ENCODE measurements around the gene DUSP28.

The DUSP28 gene

DNA sequence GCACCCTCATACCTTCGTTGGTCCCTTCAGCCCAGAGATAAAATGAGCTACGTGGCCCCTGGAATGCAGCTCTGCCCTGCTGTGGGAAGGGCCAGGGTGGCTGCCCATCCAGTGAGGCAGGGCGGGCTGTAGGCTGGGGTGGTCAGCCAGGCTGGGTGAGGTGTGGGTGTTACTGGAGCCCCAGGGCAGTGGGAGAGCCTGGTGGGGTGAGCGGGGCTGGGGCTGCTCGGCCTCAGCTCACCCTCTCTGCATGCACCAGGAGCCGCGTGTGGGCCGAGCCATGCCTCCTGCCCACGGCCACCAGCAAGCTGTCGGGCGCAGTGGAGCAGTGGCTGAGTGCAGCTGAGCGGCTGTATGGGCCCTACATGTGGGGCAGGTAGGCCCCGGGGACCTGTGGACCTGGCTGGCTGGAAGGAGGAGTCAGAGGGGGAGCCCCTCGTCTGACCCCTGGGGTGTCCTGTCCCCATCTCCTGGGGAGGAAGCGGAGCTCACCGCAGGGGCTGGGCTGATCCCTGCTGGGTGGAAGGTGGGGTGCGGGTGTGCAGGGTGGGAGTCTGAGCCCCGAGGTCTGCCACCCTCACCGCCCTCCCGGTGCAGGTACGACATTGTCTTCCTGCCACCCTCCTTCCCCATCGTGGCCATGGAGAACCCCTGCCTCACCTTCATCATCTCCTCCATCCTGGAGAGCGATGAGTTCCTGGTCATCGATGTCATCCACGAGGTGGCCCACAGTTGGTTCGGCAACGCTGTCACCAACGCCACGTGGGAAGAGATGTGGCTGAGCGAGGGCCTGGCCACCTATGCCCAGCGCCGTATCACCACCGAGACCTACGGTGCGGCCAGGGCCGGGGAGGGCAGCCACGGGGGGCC, 13.6 kb downstream of the DUSP28 start:
- no peak for DNase-seq

DNA sequence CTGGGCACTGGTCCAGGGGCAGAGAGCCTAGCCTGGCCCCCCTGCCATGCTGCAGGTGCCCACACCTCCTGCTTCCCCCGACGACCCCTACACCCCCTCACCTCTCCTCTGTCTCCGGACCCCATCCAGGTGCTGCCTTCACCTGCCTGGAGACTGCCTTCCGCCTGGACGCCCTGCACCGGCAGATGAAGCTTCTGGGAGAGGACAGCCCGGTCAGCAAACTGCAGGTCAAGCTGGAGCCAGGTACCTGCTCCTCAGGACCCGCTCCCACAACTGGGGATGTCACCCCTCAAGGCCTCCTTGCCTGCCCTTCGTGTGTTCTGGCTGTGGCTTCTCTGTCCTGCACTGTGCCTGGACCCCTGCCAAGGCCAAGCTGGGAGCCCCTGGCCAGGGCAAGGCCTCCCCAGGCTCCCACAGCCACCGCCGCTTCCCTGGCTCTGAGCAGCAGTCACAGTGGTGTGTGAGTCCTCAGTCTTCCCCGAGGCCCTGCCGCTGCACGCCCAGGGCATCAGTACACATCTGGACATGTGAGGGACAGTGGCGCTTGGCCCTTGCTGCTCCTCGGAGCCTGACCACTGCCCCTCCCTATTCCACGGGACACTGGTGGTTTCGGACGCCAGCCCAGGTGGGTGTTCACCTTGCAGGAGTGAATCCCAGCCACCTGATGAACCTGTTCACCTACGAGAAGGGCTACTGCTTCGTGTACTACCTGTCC, 14.4 kb downstream of the DUSP28 start:
- DNase-seq, result no peak

DNA sequence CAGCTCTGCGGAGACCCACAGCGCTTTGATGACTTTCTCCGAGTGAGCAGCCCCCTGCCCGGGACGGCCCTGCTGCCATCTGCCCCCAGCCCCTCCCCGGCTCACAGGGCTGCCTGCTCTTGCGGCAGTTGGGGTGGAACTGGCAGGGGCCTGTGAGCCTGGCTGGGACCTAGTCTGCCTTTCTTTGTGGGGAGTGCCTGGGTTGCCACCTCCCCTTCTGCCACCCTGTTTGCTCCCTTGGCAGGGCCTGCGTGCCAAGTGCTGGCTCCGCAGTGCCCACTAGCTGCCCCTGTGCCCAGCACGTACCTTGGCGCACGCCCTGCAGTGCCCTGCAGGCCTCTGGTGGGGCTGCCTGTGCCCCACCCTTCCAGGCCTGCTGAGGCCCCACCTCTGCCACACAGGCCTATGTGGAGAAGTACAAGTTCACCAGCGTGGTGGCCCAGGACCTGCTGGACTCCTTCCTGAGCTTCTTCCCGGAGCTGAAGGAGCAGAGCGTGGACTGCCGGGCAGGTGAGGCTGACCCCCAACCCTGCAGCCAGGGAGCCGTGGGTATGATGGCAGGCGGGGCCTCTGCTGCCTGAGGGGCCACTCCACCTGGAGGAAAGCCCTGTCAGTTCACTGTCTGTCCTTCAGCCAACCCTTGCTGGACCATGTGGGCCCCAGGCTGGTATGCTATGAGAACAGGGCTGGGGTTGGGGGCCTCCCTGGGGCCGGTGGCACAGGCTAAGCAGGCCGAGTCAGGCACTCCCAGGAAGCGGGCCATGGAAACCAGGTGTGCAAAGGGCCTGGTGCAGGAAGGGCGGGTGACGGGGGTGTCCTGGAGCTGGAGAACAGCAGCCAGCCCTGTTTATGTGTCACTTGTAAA, 15.2 kb downstream of the DUSP28 start:
- no peak for DNase-seq

DNA sequence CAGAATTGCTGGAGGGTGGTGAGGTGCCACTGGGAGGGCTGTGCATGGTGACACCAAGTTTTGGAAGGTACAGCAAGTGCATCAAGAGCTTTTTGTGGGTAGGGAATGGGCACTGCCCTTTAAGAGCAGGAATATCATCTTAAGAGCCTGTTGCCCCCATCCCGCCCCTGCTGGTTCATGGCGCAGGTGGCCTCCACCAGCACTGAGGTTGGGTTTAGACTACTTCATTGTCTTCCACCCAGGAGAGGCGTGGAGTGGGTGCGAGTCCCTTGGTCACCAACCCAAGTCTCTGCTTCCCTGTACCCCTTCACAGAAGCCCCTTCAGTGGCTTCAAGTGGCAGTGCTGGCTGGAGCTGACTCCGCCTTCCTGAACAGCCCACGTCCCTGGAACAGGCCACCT, 15.9 kb downstream of the DUSP28 start:
- no peak for DNase-seq

DNA sequence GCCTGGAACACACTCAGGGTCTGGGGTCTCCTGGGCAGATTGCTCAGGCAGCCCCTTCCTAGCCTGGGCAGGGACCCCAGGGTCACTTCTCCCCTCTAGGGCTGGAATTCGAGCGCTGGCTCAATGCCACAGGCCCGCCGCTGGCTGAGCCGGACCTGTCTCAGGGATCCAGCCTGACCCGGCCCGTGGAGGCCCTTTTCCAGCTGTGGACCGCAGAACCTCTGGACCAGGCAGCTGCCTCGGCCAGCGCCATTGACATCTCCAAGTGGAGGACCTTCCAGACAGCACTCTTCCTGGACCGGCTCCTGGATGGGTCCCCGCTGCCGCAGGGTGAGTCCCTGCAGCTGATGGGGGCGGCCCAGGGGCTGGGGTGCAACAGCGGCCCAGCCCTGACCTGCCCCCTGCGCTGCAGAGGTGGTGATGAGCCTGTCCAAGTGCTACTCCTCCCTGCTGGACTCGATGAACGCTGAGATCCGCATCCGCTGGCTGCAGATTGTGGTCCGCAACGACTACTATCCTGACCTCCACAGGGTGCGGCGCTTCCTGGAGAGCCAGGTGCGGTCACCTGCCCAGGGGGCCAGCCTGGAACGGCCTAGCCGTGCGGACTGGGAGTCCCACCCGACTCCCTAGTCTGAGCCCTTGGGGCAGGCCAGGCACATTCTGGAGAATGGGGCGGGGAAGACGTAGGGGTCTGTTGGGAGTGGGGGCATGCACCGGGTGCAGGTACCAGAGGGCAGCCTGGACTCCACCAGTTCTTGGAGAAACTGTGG, 16.5 kb downstream of the DUSP28 start:
- no peak for DNase-seq

DNA sequence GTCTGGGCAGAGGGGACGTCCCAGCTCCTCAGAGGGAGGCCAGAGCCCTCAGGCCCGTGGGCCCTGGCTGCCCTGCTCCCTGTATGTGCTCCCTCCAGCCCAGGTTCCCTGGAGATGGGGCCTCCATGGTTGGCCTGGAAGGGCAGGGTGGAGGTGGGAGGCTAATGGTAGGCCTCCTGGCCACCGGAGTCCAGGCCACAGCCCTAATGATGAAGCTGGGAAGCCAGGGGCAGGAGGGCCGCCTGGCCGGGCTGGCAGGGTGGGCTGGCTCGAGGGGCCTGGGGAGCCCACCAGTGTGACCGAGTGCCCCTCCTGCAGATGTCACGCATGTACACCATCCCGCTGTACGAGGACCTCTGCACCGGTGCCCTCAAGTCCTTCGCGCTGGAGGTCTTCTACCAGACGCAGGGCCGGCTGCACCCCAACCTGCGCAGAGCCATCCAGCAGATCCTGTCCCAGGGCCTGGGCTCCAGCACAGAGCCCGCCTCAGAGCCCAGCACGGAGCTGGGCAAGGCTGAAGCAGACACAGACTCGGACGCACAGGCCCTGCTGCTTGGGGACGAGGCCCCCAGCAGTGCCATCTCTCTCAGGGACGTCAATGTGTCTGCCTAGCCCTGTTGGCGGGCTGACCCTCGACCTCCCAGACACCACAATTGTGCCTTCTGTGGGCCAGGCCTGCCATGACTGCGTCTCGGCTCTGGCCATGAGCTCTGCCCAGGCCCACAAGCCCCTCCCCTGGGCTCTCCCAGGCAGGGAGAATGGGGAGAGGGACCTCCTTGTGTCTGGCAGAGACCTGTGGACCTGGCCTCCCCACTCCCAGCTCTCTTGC, 17.3 kb downstream of the DUSP28 start:
- DNase-seq, result no peak

DNA sequence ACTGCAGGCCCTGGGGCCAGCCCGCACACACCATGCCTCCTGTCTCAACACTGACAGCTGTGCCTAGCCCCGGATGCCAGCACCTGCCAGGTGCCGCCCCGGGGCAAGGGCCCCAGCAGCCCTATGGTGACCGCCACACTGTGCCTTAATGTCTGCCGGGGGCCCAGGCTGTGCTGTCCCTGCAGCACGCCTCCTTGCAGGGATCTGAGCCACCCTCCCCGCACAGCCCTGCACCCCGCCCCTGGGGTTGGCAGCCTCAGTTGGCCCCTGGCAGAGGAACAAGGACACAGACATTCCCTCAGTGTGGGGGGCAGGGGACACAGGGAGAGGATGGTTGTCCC, 17.9 kb downstream of the DUSP28 start:
- DNase-seq, result no peak

DNA sequence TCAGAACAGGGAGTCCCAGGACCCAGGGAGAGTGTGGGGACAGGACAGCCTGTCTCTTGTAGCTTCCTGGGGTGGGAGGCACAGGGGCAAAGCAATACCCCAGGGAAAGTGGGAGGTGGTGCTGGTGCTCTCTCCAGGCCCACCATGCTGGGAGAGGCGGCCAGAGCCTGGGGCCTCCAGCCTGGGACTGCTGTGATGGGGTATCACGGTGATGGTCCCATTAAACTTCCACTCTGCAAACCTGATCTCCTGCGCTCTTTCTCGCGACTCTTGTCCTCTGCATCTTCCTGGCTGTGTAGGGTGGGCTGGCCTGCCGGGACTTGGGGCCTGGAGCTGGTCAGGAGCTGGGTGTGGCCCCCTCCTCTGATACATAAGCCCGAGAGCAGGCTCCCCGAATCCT, 18.3 kb downstream of the DUSP28 start:
- no peak for DNase-seq

DNA sequence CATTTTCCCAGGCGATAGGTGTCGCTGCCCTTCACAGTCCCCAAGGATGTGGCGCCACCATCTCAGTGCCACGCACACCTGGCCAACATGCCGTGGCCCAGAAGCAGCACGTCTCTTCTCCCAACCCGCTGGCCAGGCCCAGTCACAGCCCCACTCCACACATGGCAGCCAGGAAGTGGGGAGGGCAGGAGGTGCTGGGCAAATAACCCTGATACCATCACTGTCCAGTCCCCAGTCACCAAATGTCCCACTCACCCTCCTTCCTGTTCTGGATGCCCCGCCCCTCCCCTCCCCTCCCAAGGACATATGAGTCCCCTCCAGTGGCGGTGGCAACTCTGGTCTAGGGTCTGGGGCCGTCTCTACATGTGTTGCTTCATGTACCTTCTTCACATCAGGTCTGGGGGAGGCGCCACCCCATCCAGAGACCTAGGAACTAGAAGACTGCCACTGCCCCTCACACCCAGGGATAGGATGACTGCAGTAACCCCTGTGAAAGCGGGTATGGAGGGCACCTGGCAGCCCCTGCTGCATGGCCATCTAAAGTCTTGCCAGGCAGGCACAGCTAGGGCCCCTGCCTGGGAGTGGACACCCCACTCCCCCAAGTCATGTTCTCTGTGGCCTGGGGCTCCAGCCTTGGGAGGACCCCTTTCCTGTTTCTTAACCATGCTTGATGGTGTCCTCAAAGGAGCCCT, 19.1 kb downstream of the DUSP28 start:
- DNase-seq, result no peak

DNA sequence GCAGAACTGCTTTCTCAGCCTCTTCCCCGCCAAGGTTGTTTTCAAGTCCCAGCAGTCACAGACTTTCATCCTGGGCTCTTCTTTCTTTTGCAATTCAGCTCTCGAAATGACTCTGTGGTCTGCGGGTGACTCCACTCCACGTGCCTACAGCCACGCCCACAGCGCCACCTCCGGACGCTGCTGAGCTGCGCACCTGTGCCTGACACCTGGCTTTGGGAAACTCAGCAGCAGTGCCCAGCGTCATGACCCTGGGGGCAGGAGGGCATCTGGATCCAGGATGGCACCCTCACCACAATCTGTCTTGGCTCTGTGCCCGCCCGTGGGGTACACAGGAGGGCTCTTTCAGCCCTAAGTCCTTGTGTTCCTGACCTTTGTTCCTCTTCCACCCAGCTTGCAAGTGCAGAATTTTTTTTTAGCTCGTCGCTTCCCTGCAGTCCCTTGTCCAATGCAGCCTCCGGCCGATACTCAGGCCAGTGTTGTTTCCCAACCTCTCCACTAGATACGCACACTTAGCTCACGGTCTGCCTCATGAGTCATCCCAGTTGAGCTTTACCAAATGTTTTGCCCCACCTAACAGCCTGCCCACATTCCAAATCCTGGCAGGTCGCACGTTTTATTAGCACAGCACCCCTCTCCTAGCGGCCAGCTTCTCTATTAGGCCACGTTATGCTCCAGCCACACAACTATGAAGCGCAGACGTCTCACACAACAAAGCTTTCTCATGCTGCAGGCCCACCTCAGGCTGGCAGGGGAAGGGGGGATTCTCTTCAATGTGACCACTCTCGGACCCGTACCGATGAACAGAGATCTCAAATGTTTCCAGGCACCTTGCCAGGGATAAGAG, 19.8 kb downstream of the DUSP28 start:
- peak; percentile 79 to 83 for DNase-seq

DNA sequence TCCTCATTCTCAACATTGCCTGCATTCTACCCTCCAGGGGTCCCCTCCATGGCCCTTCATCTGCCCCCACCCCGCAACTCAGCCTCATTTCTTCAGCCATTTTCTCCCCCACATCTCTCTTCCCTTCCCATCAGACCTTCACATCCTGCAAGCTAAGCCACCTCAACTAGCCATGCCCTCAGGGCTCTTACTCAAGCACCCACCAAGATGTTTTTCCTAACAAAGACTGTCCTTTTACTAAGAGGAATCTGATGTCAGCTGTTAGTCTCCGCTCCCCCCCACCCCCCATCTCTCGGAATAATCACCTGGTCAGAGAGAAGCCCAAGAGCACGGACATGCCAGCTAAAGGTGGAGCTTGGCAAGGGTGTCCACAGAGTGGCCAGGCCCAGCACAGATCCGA, 21.7 kb downstream of the DUSP28 start:
- no peak for DNase-seq

DNA sequence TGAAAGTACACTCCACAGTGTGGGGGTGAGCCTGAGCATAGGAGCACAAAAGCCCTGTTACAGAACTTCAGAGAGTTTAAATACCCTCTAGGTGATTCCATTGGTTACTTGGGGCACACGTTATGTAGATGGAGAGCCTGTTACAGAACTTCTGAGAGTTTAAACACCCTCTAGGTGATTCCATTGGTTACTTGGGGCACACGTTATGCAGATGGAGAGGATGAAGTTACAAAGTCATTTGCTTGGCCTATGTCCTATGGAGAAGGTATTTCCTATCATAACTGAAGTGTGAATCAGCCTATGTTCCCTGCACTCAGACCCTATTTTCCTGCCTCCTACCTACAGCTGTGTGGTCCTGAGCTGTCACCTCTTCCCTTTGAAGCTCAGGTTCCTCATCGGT, 22.6 kb downstream of the DUSP28 start:
- no peak for DNase-seq

DNA sequence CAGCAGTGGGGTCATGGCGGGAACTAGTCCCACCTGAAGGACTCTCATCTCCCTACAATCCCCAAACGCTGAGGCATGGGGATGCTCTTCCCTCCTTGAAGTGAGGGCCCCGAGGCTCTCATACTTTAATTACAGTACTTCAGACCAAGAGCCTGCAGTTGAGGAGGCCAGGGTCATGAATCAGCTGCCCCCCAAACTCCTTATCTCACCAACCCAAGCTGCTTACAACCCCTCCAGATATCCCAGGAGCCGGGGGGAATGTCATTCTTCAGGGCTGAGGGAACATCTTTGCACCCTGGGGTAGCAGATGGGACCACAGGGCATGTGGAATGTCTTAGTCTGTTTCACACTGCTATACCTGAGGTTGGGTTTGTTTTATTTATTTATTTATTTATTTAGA, 23.6 kb downstream of the DUSP28 start:
- no peak for DNase-seq

DNA sequence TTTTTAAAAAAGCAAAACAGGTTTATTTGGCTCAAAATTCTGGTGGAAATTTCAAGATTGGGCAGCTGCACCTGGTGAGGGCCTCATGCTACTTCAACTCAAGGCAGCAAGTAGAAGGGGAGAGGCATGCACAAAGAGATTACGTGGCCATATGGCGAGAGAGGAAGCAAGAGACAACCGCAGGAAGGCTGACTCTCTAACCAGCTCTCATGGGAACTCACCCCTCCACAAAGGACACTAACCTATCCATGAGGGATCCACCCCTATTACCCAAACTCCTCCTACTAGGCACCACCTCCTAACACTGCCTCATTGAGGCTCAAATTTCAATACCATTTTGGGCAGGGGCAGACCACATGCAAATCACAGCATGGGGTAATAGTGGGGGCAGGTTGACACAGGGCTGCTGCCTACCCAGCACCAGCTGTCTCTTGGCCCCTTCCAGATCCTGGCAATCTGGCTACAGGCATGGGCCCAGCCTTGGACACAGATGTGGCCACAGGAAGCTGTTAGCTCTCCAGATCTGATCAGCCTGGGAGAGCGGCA, 24.4 kb downstream of the DUSP28 start:
- no peak for DNase-seq

DNA sequence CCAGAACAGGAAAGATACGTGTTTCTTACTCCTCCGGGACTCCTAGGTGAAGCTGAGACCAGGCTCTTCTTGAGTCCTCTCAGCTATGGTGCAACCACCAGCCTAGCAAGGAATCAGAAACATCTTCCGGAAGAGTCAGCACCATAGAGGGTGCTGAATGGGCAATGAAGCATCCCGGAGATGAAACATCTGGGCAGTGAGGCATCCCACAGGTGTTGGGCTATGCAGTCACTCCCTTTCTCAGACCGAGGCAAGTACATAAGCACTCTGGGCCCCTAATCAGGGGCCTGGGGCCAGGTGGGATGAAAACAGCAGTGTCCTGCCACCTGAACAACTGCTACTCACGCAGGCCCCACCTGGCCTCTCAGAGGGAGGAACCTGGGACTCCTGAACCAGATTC, 24.9 kb downstream of the DUSP28 start:
- no peak for DNase-seq

DNA sequence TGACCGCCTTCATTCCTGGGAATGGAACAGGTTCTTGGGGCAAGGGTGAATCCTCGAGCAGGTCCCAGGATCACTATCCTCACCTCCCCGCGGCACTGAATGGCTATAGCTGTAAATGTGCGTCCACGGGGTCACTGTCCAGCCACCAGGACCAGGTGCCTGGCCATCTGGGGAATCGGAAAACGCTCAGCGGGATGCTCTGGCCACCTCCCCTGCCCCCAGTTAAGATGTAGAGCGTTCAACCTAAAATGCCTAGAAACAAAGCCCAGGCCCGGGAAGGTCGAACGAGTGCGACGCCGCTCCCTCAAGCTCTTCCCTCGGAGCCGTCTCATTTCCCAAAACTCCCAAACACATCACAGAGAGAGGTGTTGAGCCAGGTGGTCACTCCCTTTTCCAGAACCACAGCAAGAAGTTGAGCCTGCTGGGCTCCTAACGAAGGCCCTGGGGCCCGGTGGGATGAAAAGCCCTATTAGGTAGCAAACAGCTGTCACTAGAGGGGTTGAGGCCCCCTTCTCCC, 25.6 kb downstream of the DUSP28 start:
- no peak for DNase-seq

DNA sequence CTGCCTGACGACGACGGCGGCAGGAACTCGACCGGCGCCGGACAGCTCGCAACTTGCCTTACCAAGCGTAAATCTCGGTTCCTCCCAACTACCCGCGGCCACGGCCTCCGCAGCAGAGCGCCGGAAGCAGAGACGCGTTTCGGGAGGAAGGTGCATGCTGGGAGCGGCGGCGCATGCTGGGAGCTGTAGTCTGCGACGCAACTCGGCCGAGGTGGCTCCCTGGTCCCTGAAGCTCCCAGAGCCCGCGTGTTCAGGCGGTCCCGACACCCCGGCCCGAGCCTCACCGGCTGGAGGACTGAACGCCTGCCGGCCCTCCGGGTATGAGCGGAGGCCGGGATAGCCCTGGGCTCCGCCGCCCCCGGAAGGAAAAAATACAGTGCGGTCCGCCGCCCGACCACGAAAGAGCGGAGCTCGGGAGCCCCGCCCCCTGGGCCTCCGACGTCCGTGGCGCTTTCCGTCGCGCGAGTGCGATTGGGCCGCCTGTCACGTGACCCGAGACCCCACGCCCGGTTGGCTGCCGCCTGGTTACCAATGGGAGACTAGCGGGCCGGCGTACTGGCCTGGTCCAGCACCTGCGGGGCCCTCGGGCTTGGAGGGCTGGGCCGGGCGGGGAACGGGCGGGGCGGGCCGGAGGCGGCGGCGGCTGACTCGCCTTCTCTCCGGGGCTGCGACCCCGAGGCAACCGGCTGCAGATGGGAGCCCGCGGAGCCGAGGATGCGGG, 26.2 kb downstream of the DUSP28 start, which contains the start of gene CAPN10:
Gene CAPN10, plus strand, starts transcription at position 537 of the 721 bp plus-strand sequence. Its CDS starts 178 bp downstream, at position 715.
- DNase-seq, result peak; percentile 97 to 98

DNA sequence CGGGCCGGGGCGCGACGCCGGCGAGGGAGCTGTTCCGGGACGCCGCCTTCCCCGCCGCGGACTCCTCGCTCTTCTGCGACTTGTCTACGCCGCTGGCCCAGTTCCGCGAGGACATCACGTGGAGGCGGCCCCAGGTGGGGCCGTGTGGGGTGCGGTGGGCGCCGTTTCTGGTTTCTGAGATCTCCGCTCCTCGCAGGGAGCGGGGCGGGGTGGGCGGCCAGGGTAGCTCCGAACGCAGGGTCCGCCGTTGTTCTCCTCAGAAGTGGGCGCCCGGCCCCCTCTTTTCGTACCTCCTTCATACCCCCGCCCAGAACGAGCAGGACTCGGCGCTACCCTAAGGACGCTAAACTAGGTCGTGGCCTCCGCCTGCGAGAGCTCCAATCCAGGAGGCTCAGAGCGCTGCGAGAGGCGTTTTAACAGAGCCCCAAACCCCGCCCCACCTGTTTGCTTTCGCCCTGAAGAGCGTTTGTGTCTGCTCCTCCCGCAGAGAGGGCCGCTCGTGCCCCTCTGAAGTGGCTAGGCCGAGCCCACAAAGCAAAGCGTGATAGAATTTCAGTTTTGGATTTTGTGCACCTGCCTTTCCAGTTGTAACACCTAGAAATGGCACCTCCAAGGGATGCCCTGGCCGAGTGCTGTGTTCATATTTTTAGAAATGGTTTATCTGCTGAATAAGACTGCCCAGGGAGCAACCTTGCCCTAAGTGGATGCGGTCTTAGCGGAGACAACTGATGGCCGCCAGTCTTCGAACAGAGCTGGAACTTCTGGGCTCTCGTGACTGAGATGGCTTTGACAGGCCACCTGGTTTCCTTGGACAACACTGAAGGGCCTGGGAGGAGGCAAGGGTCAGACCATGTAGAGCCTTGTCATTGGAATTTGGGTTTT, 27.0 kb downstream of the DUSP28 start:
- DNase-seq, result peak; percentile 50 to 62

All from activated CD4-positive, alpha-beta T cell treated with anti-CD3 and anti-CD28 coated beads, Interleukin-2, amount 50 U/mL, for 48 hours (primary cell).